SU-DHL-6 (cell line): ENCODE results near the gene CCNF.

Experiments
- H2AFZ ChIP-seq: fragments of 200-600 bp; sonication (generic); 2 replicates; pipeline ENCODE4 v1.6.1; 2014; ENCODE audit warnings: low read depth, mild to moderate bottlenecking, moderate library complexity, mixed read lengths, antibody characterized with exemption, low read length; ENCODE audit not compliant: severe bottlenecking
- H3F3A ChIP-seq: fragments of 200-600 bp; shearing (Covaris generic); 2 replicates; pipeline ENCODE4 v1.6.0; 2016; ENCODE audit warnings: antibody characterized with exemption, mild to moderate bottlenecking; ENCODE audit not compliant: insufficient read depth
- H3K27ac ChIP-seq: fragments of 200-600 bp; sonication (generic); 2 replicates; pipeline ENCODE4 v1.5.1; 2016; ENCODE audit warnings: low read depth, mild to moderate bottlenecking, low read length, moderate library complexity, mixed read lengths
- H3K27me3 ChIP-seq: fragments of 200-600 bp; sonication (generic), shearing (Covaris generic); 2 replicates; pipeline ENCODE4 v1.6.0; 2014; ENCODE audit warnings: mild to moderate bottlenecking, low read length
- H3K36me3 ChIP-seq: fragments of 200-600 bp; sonication (generic); 2 replicates; pipeline ENCODE4 v1.6.1; 2014; ENCODE audit warnings: mild to moderate bottlenecking, low read length, mixed read lengths
- H3K4me2 ChIP-seq: fragments of 300-600, 200-600 bp; shearing (Covaris generic), sonication (generic); 2 replicates; pipeline ENCODE4 v1.6.0; 2014; ENCODE audit warnings: low read length, low read depth, mild to moderate bottlenecking; ENCODE audit not compliant: poor library complexity, severe bottlenecking
- H3K4me3 ChIP-seq: fragments of 200-600 bp; sonication (generic); 2 replicates; pipeline ENCODE4 v1.5.1; 2014; ENCODE audit warnings: antibody characterized with exemption, low read length, mild to moderate bottlenecking, mixed read lengths; ENCODE audit not compliant: insufficient read depth, poor library complexity, severe bottlenecking
- H3K79me2 ChIP-seq: fragments of 200-600 bp; sonication (generic); 2 replicates; pipeline ENCODE4 v1.6.1; 2014; ENCODE audit warnings: mild to moderate bottlenecking, low read length, moderate library complexity; ENCODE audit not compliant: insufficient read depth
- H3K9ac ChIP-seq: fragments of 200-600 bp; sonication (generic); 2 replicates; pipeline ENCODE4 v1.7.0; 2014; ENCODE audit warnings: mild to moderate bottlenecking, low read length
- H3K9me2 ChIP-seq: fragments of 200-600 bp; sonication (generic); replicated peaks from 2 replicates; pipeline ENCODE4 v1.6.1; 2014; ENCODE audit warnings: low read length; ENCODE audit not compliant: insufficient read depth
- H3K9me3 ChIP-seq: fragments of 200-600 bp; sonication (generic); 2 replicates; pipeline ENCODE4 v1.6.1; 2014; ENCODE audit warnings: low read length, mixed read lengths; ENCODE audit not compliant: insufficient read depth
- H4K20me1 ChIP-seq: fragments of 200-600 bp; sonication (generic); 2 replicates; pipeline ENCODE4 v1.6.1; 2014; ENCODE audit warnings: low read depth, mild to moderate bottlenecking, antibody characterized with exemption, low read length, moderate library complexity, mixed read lengths
- EZH2phosphoT487 ChIP-seq: fragments of 200-600 bp; sonication (generic), shearing (Covaris generic); conservative IDR thresholded peaks from 2 replicates; pipeline ENCODE4 v1.6.1; 2018; ENCODE audit warnings: mild to moderate bottlenecking, antibody characterized with exemption, low read length, moderate library complexity, mixed read lengths
- TF ChIP-seq, protein P1 (sequence below): fragments of 200-600 bp; sonication (generic); IDR thresholded peaks from one replicate; pipeline ENCODE4 v1.5.1; 2017; ENCODE audit warnings: antibody characterized with exemption, mild to moderate bottlenecking, low read length, moderate library complexity; ENCODE audit not compliant: insufficient read depth, poor library complexity, severe bottlenecking

The CCNF gene

DNA sequence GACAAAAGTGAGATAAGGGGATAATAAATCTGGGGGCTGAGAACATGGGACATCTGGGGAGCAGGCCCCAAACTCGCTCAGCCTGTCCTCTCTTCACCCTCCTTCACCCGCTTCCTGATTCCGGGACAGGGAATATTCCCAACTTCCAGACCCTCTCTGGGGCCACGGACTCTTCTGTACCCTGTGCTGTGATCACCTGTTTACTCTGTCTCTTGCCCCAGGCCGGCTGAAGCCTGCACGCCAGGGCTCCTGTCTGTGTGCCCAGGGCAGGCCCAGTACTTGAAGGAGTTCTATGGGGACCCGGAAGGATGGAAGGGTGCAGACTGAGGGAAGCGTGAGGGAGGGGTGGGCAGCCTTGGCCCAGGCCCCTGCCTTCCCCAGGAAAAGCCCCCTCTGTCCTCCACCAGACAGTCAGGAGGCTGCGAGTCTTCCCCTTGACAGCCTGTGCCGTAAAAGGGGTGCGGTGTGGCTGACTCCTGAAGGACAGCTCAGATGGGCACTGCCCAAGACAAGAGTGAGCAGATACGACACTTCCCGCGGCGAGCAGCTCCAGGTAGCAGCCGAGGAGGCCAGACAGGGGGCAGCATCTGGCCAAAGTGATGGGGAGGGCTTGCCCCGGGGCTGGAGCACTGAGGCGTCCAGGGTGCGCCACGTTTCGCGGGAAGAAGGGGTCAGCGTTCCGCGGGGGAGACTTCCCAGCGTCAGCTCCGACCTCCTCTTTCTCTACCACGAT lies 1.0 kb upstream of the CCNF start:
- peak overlapping the region; percentile 80 for H3K4me3 ChIP-seq
- H3K4me2 ChIP-seq, result peak overlapping the region; percentile 82
- peak overlapping the region; percentile 50 for H3K27ac ChIP-seq
- no peaks in the 10 kb centered on the region for H3F3A ChIP-seq
- H3K36me3 ChIP-seq, result peaks cover 16% of the 10 kb centered on the region
- H4K20me1 ChIP-seq, result 0 out of 2 replicates have a peak, but pooled peaks cover 7% of the 10 kb centered on the region
- TF ChIP-seq, protein P1, sequence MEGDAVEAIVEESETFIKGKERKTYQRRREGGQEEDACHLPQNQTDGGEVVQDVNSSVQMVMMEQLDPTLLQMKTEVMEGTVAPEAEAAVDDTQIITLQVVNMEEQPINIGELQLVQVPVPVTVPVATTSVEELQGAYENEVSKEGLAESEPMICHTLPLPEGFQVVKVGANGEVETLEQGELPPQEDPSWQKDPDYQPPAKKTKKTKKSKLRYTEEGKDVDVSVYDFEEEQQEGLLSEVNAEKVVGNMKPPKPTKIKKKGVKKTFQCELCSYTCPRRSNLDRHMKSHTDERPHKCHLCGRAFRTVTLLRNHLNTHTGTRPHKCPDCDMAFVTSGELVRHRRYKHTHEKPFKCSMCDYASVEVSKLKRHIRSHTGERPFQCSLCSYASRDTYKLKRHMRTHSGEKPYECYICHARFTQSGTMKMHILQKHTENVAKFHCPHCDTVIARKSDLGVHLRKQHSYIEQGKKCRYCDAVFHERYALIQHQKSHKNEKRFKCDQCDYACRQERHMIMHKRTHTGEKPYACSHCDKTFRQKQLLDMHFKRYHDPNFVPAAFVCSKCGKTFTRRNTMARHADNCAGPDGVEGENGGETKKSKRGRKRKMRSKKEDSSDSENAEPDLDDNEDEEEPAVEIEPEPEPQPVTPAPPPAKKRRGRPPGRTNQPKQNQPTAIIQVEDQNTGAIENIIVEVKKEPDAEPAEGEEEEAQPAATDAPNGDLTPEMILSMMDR, result no peak
- no peak for TF ChIP-seq EZH2phosphoT487
- H3K79me2 ChIP-seq, result peaks cover 37% of the 10 kb centered on the region
- peak overlapping the region; percentile 73 for H2AFZ ChIP-seq
- H3K9me3 ChIP-seq, result no peaks in the 10 kb centered on the region
- H3K9me2 ChIP-seq, result no peaks in the 10 kb centered on the region
- peak overlapping the region; percentile 96 for H3K9ac ChIP-seq
- no peaks in the 10 kb centered on the region for H3K27me3 ChIP-seq

DNA sequence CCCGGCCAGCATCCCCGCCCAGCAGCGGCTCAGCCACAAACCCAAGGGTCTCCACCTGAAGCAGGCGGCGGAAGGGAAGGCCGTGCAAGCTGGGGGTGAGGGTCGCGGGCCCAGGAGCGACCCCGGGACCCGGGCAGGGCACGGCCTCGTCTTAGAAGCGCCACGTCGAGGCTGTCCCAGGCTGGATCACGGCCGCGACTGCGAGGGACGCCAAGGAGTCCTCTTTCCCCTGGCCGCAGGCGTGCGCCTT lies 538 bp upstream of the CCNF start:
- Histone ChIP-seq H3K27ac (peak overlapping the region; percentile 50), H3F3A (no peaks in the 10 kb centered on the region), H2AFZ (peak overlapping the region; percentile 73), H3K36me3 (peaks cover 18% of the 10 kb centered on the region), H4K20me1 (0 out of 2 replicates have a peak, but pooled peaks cover 7% of the 10 kb centered on the region), H3K27me3 (no peaks in the 10 kb centered on the region), H3K4me3 (peak overlapping the region; percentile 80), H3K4me2 (peak overlapping the region; percentile 82), H3K79me2 (peaks cover 38% of the 10 kb centered on the region), H3K9me2 (no peaks in the 10 kb centered on the region), H3K9me3 (no peaks in the 10 kb centered on the region), H3K9ac (peak overlapping the region; percentile 96)
- TF ChIP-seq EZH2phosphoT487, result no peak
- TF ChIP-seq, protein P1, result no peak

DNA sequence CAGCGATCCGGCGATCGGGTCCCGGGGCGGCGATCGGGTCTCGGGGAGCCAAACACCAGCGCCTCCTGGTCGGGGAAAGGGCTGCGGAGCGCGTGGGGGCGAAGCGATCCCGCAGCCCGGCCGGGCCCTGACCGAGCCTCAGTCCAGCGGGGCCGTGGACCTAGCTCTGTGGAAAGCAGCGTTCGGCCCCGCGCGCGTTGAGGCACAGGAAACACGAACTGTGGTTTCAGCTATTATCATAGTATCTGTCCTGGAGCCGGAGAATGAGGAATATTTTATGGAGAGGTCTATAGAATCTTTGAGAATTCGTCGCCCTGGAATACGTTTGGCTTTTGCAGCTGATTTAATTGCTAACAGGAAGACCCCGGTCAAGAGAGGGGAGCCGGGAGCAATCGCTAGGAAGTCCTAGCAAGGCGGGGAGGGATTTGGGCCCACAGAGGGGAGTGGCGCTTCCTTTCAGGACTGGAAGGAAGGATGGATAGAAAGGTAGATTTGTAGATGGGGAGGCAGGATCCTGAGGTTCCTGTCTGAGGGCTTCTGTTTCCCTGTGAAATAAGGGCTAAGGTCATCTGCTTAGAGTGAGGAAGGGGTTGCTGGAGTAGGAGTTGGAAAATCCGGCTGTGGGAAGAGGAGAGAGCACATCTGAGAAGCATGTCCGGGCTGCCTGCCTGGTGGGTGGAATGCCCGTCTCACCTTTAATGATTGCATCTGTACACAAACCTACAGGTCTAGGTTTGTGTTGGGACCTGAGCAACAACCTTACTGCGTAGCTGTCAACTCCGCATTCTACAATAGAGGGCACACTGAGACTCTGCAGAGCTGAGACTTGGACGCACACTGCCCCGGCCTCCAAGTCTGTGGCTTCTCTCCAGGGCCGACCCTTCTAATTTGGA lies 770 bp downstream of the CCNF start:
- H3K79me2 ChIP-seq, result peaks cover 38% of the 10 kb centered on the region
- peak overlapping the region; percentile 96 for H3K9ac ChIP-seq
- H3K4me3 ChIP-seq, result peak overlapping the region; percentile 70

More for the DNA sequence above, 770 bp downstream of the CCNF start:
- peaks cover 21% of the 10 kb centered on the region for H3K36me3 ChIP-seq
- TF ChIP-seq, protein P1, result peak; percentile 40
- no peak for TF ChIP-seq EZH2phosphoT487
- H4K20me1 ChIP-seq, result 0 out of 2 replicates have a peak, but pooled peaks cover 7% of the 10 kb centered on the region
- no peaks in the 10 kb centered on the region for H3K9me2 ChIP-seq
- peak overlapping the region; percentile 72 for H3K27ac ChIP-seq
- peak overlapping the region; percentile 72 for H3K4me2 ChIP-seq
- H2AFZ ChIP-seq, result peak overlapping the region; percentile 71
- H3K9me3 ChIP-seq, result no peaks in the 10 kb centered on the region
- no peaks in the 10 kb centered on the region for H3F3A ChIP-seq
- H3K27me3 ChIP-seq, result no peaks in the 10 kb centered on the region
